ENCODE data around the gene GALNTL6.
"Not testable (repeated sequence)": the region's sequence is repeated elsewhere in the genome, so short reads cannot be mapped to it uniquely, and the experiment has no call there.

GALNTL6 gene

GRCh38 chr4:173014113-173014558, 1200.9 kb downstream of the GALNTL6 start:
- peaks cover 6% of the 10 kb centered on the region; the same call in 1 of the 2 replicates for H3K9me3 ChIP-seq (ENCODE audit: insufficient read depth, low read length)
- TF ChIP-seq SUZ12 (IDR thresholded peaks at IDR 0.05; ENCODE audit: extremely low read depth, insufficient read depth, insufficient read length) (no peak), ZNF274 (IDR thresholded peaks at IDR 0.05; ENCODE audit: low read depth, low read length) (no peak), YY1 (IDR thresholded peaks at IDR 0.05; ENCODE audit: insufficient read depth, insufficient read length) (no peak)
- peaks cover 3% of the 10 kb centered on the region for H3K4me1 ChIP-seq (ENCODE audit: insufficient read depth, insufficient read length)
- H3K27me3 ChIP-seq (ENCODE audit: insufficient read depth, insufficient read length), result no peaks in the 10 kb centered on the region
- H3K36me3 ChIP-seq (ENCODE audit: insufficient read depth, insufficient read length, low read length), result no peaks in the 10 kb centered on the region
- peak overlapping the region; percentile 21 for H3K9ac ChIP-seq (ENCODE audit: insufficient read length, low read depth)
- no peak overlapping the region for H3K4me3 ChIP-seq (ENCODE audit: insufficient read length, low read depth)
- DNase-seq (ENCODE audit: low read depth, low spot score), result peak; percentile 55

- no peak for DNase-seq (ENCODE audit: low read depth, low spot score)
- Histone ChIP-seq H3K4me1 (ENCODE audit: insufficient read depth, insufficient read length) (peaks cover 3% of the 10 kb centered on the region), H3K36me3 (ENCODE audit: insufficient read depth, insufficient read length, low read length) (no peaks in the 10 kb centered on the region), H3K9ac (ENCODE audit: insufficient read length, low read depth) (no peak overlapping the region), H3K9me3 (ENCODE audit: insufficient read depth, low read length) (peaks cover 6% of the 10 kb centered on the region; the same call in 1 of the 2 replicates), H3K27me3 (ENCODE audit: insufficient read depth, insufficient read length) (no peaks in the 10 kb centered on the region), H3K4me3 (ENCODE audit: insufficient read length, low read depth) (no peak overlapping the region)
- TF ChIP-seq SUZ12 (IDR thresholded peaks at IDR 0.05; ENCODE audit: extremely low read depth, insufficient read depth, insufficient read length) (no peak), ZNF274 (IDR thresholded peaks at IDR 0.05; ENCODE audit: low read depth, low read length) (no peak), YY1 (IDR thresholded peaks at IDR 0.05; ENCODE audit: insufficient read depth, insufficient read length) (no peak)
Measured at GRCh38 chr4:173014836-173015235, 1201.6 kb downstream of the GALNTL6 start.

- H3K36me3 ChIP-seq (ENCODE audit: insufficient read depth, insufficient read length, low read length), result no peaks in the 10 kb centered on the region
- no peaks in the 10 kb centered on the region for H3K4me1 ChIP-seq (ENCODE audit: insufficient read depth, insufficient read length)
- H3K4me3 ChIP-seq (ENCODE audit: insufficient read length, low read depth), result no peak overlapping the region
- H3K27me3 ChIP-seq (ENCODE audit: insufficient read depth, insufficient read length), result no peaks in the 10 kb centered on the region
- TF ChIP-seq YY1 (IDR thresholded peaks at IDR 0.05; ENCODE audit: insufficient read depth, insufficient read length) (no peak), SUZ12 (IDR thresholded peaks at IDR 0.05; ENCODE audit: extremely low read depth, insufficient read depth, insufficient read length) (no peak), ZNF274 (IDR thresholded peaks at IDR 0.05; ENCODE audit: low read depth, low read length) (no peak)
- peaks cover 6% of the 10 kb centered on the region; the same call in 1 of the 2 replicates for H3K9me3 ChIP-seq (ENCODE audit: insufficient read depth, low read length)
- no peak for DNase-seq (ENCODE audit: low read depth, low spot score)
- no peak overlapping the region for H3K9ac ChIP-seq (ENCODE audit: insufficient read length, low read depth)
Measured at GRCh38 chr4:173017802-173018201, 1204.6 kb downstream of the GALNTL6 start.

- no peak for DNase-seq (ENCODE audit: low read depth, low spot score)
- Histone ChIP-seq H3K9me3 (ENCODE audit: insufficient read depth, low read length) (peaks cover 6% of the 10 kb centered on the region; the same call in 1 of the 2 replicates), H3K4me3 (ENCODE audit: insufficient read length, low read depth) (no peak overlapping the region), H3K27me3 (ENCODE audit: insufficient read depth, insufficient read length) (no peaks in the 10 kb centered on the region), H3K9ac (ENCODE audit: insufficient read length, low read depth) (no peak overlapping the region), H3K36me3 (ENCODE audit: insufficient read depth, insufficient read length, low read length) (no peaks in the 10 kb centered on the region), H3K4me1 (ENCODE audit: insufficient read depth, insufficient read length) (no peaks in the 10 kb centered on the region)
- TF ChIP-seq YY1 (IDR thresholded peaks at IDR 0.05; ENCODE audit: insufficient read depth, insufficient read length) (no peak), ZNF274 (IDR thresholded peaks at IDR 0.05; ENCODE audit: low read depth, low read length) (no peak), SUZ12 (IDR thresholded peaks at IDR 0.05; ENCODE audit: extremely low read depth, insufficient read depth, insufficient read length) (no peak)
Measured at GRCh38 chr4:173018446-173018845, 1205.2 kb downstream of the GALNTL6 start.

- Histone ChIP-seq H3K4me1 (ENCODE audit: insufficient read depth, insufficient read length) (no peaks in the 10 kb centered on the region), H3K9me3 (ENCODE audit: insufficient read depth, low read length) (peaks cover 6% of the 10 kb centered on the region; the same call in 1 of the 2 replicates), H3K4me3 (ENCODE audit: insufficient read length, low read depth) (no peak overlapping the region), H3K36me3 (ENCODE audit: insufficient read depth, insufficient read length, low read length) (no peaks in the 10 kb centered on the region), H3K27me3 (ENCODE audit: insufficient read depth, insufficient read length) (no peaks in the 10 kb centered on the region), H3K9ac (ENCODE audit: insufficient read length, low read depth) (no peak overlapping the region)
- DNase-seq (ENCODE audit: low read depth, low spot score), result no peak
- TF ChIP-seq ZNF274 (IDR thresholded peaks at IDR 0.05; ENCODE audit: low read depth, low read length), result no peak
- TF ChIP-seq SUZ12 (IDR thresholded peaks at IDR 0.05; ENCODE audit: extremely low read depth, insufficient read depth, insufficient read length), result no peak
- no peak for TF ChIP-seq YY1 (IDR thresholded peaks at IDR 0.05; ENCODE audit: insufficient read depth, insufficient read length)
Measured at GRCh38 chr4:173019664-173020063, 1206.5 kb downstream of the GALNTL6 start.

GRCh38 chr4:173021746-173022573, 1208.8 kb downstream of the GALNTL6 start:
- H3K9ac ChIP-seq (ENCODE audit: insufficient read length, low read depth); DNase-seq (ENCODE audit: low read depth, low spot score): not testable (repeated sequence)

GRCh38 chr4:173024203-173024602, 1211.0 kb downstream of the GALNTL6 start:
- H3K4me3 ChIP-seq (ENCODE audit: insufficient read length, low read depth), result no peak overlapping the region
- TF ChIP-seq YY1 (IDR thresholded peaks at IDR 0.05; ENCODE audit: insufficient read depth, insufficient read length) (no peak), ZNF274 (IDR thresholded peaks at IDR 0.05; ENCODE audit: low read depth, low read length) (no peak)
- H3K9me3 ChIP-seq (ENCODE audit: insufficient read depth, low read length), result no peaks in the 10 kb centered on the region
- H3K4me1 ChIP-seq (ENCODE audit: insufficient read depth, insufficient read length), result no peaks in the 10 kb centered on the region
- H3K9ac ChIP-seq (ENCODE audit: insufficient read length, low read depth), result no peak overlapping the region
- no peaks in the 10 kb centered on the region for H3K36me3 ChIP-seq (ENCODE audit: insufficient read depth, insufficient read length, low read length)
- no peak for DNase-seq (ENCODE audit: low read depth, low spot score)
- no peaks in the 10 kb centered on the region for H3K27me3 ChIP-seq (ENCODE audit: insufficient read depth, insufficient read length)

More at GRCh38 chr4:173021746-173022573, 1208.8 kb downstream of the GALNTL6 start:
- H3K9me3 ChIP-seq (ENCODE audit: insufficient read depth, low read length); H3K36me3 ChIP-seq (ENCODE audit: insufficient read depth, insufficient read length, low read length); H3K4me1 ChIP-seq (ENCODE audit: insufficient read depth, insufficient read length); H3K27me3 ChIP-seq (ENCODE audit: insufficient read depth, insufficient read length); H3K4me3 ChIP-seq (ENCODE audit: insufficient read length, low read depth): not testable (repeated sequence)
